K562 (cell line): ENCODE data around the gene CCDC159. TPM values are rescaled to one million over a fixed set of nuclear protein-coding genes. Genes with fewer than 3 reads are reported as not detected.

ENCODE experiments used
- ATF1 ChIP-seq, 2 experiments: fragments of 450-650 bp in 1 of 2; IDR thresholded peaks; 2 replicates each; pipeline ENCODE4 v1.6.1; 2016; ENCODE audit warnings: missing compliant biosample characterization in 1 of 2, missing genetic modification characterization in 1 of 2
- NEUROD1 ChIP-seq: fragments of 150-350 bp; IDR thresholded peaks from 2 replicates; pipeline ENCODE4 v1.6.1; 2014; ENCODE audit warnings: borderline replicate concordance, low read length, low read depth; ENCODE audit not compliant: partially characterized antibody
- POLR2AphosphoS5 ChIP-seq: IDR thresholded peaks from 2 replicates; pipeline ENCODE4 v1.6.1; 2011; ENCODE audit warnings: mild to moderate bottlenecking, low read depth, low read length, moderate library complexity; ENCODE audit not compliant: control insufficient read depth, insufficient read depth
- SMARCA5 ChIP-seq: fragments of 450-650 bp; IDR thresholded peaks from 2 replicates; pipeline ENCODE4 v1.6.1; 2016
- SREBF2 ChIP-seq: sonication (generic); formaldehyde crosslinking; IDR thresholded peaks from 2 replicates; pipeline ENCODE4 v1.4.0; 2020; ENCODE audit warnings: mild to moderate bottlenecking, missing genetic modification reagents
- SUPT5H ChIP-seq: fragments of 450-650 bp; IDR thresholded peaks from 2 replicates; pipeline ENCODE4 v1.6.1; 2016
- TOE1 ChIP-seq, 2 experiments: fragments of 450-650 bp in 1 of 2; sonication (generic) in 1 of 2; formaldehyde crosslinking in 1 of 2; IDR thresholded peaks; 2 replicates each; pipeline versions ENCODE4 v1.7.1 to v1.8.0; 2016 to 2022; ENCODE audit warnings: borderline replicate concordance in 2 of 2, mild to moderate bottlenecking in 2 of 2, antibody characterized with exemption in 1 of 2, inconsistent platforms in 1 of 2, low read depth in 1 of 2, missing genetic modification reagents in 1 of 2, moderate library complexity in 1 of 2
- ZC3H11A ChIP-seq: IDR thresholded peaks from 2 replicates; pipeline ENCODE4 v1.6.1; 2012; ENCODE audit warnings: low read depth, low read length, improper control_type of control experiment
- ZNF41 ChIP-seq: fragments of 250-450 bp; sonication (Bioruptor Pico); conservative IDR thresholded peaks from 2 replicates; pipeline ENCODE4 v1.4.0; 2020; ENCODE audit warnings: mild to moderate bottlenecking
- polyA plus RNA-seq, 8 experiments: library from polyadenylated mRNA; depleted of rRNA in 4 of 8; stranded (reverse) in 5 of 8; unstranded in 3 of 8; fragments of >200 nt; fragmentation: Nextera tagmentation in 2 of 8; fragmentation: Illumina TruSeq in 1 of 8; extraction: Ambion mirVana in 2 of 8; extraction: Trizol in 1 of 8; gene quantifications; 2 replicates each; pipeline versions ENCODE4 v1.2.1 to v1.2.3, GENCODE V29; 2011 to 2014; ENCODE audit warnings: inconsistent platforms in 1 of 8, missing spikeins in 1 of 8
- total RNA-seq, 7 experiments: library from RNA; depleted of rRNA in 6 of 7; stranded (reverse); fragments of >200 nt in 6 of 7; fragmentation: Illumina TruSeq in 2 of 7; extraction: Trizol in 2 of 7; gene quantifications; 2 replicates each; pipeline versions ENCODE4 v1.2.1 to v1.2.3, GENCODE V29; 2011 to 2021; ENCODE audit warnings: low replicate concordance in 1 of 7
- TF ChIP-seq, protein P1 (sequence below): fragments of 250-450 bp; sonication (Bioruptor Pico); IDR thresholded peaks from 2 replicates; pipeline ENCODE4 v1.9.0; 2021; ENCODE audit warnings: mild to moderate bottlenecking, inconsistent platforms
- TF ChIP-seq, protein P2 (sequence below): IDR thresholded peaks from 2 replicates; pipeline ENCODE4 v1.6.1; 2014; ENCODE audit warnings: antibody characterized with exemption
- TF ChIP-seq, protein P3 (sequence below), 2 experiments: fragments of 450-650 bp in 1 of 2; sonication (generic) in 1 of 2; formaldehyde crosslinking in 1 of 2; IDR thresholded peaks; 2 replicates each; pipeline versions ENCODE4 v1.7.1 to v1.9.0; 2016 to 2022; ENCODE audit warnings: inconsistent platforms in 1 of 2, mild to moderate bottlenecking in 1 of 2, missing genetic modification reagents in 1 of 2
- TF ChIP-seq, protein P4 (sequence below): sonication (generic); formaldehyde crosslinking; IDR thresholded peaks from 2 replicates; pipeline ENCODE4 v1.9.0; 2022; ENCODE audit warnings: mild to moderate bottlenecking, missing genetic modification reagents

Gene CCDC159
- total and polyA plus RNA-seq, 9 of the 15 experiments (the other 6 are each of a cell fraction or from before 2014, with no cell fraction given) = 0.68 to 10.1 (median 4.7) TPM

DNA sequence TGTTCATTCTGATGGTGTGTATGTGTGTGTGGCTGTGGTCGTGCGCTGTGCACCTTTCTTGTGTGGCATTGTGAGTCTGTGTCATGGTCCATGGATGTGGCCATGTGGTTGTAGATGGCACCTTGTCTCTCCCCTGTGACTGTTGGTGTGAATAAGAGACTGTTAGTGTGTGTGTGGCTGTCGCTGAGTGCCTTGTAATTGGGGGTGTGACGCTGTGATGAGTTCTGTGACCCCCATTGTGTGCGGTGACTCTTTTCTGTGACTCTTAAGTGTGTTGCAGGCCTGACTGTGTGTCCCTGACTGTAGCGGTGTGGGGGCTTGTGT is 9.7 kb downstream of the CCDC159 start (continued):
- no peak for TF ChIP-seq NEUROD1
- TF ChIP-seq SMARCA5 = peak; percentile 35; the same call in 1 of the 2 replicates
- TF ChIP-seq SREBF2 (CRISPR knock-in tag) = no peak
- TF ChIP-seq, protein P1, sequence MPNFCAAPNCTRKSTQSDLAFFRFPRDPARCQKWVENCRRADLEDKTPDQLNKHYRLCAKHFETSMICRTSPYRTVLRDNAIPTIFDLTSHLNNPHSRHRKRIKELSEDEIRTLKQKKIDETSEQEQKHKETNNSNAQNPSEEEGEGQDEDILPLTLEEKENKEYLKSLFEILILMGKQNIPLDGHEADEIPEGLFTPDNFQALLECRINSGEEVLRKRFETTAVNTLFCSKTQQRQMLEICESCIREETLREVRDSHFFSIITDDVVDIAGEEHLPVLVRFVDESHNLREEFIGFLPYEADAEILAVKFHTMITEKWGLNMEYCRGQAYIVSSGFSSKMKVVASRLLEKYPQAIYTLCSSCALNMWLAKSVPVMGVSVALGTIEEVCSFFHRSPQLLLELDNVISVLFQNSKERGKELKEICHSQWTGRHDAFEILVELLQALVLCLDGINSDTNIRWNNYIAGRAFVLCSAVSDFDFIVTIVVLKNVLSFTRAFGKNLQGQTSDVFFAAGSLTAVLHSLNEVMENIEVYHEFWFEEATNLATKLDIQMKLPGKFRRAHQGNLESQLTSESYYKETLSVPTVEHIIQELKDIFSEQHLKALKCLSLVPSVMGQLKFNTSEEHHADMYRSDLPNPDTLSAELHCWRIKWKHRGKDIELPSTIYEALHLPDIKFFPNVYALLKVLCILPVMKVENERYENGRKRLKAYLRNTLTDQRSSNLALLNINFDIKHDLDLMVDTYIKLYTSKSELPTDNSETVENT (CRISPR knock-in tag) = no peak
- TF ChIP-seq ZNF41 = no peak
- TF ChIP-seq SUPT5H = no peak
- no peak for TF ChIP-seq ATF1 (CRISPR knock-in tag; IDR thresholded peaks at IDR 0.05)
- 0 out of 2 replicates have a peak, but pooled peaks have one; percentile 16 for TF ChIP-seq ATF1 (tag; IDR thresholded peaks at IDR 0.05)
- TF ChIP-seq, protein P2, sequence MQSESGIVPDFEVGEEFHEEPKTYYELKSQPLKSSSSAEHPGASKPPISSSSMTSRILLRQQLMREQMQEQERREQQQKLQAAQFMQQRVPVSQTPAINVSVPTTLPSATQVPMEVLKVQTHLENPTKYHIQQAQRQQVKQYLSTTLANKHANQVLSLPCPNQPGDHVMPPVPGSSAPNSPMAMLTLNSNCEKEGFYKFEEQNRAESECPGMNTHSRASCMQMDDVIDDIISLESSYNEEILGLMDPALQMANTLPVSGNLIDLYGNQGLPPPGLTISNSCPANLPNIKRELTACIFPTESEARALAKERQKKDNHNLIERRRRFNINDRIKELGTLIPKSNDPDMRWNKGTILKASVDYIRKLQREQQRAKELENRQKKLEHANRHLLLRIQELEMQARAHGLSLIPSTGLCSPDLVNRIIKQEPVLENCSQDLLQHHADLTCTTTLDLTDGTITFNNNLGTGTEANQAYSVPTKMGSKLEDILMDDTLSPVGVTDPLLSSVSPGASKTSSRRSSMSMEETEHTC = no peak
- TF ChIP-seq, protein P3, sequence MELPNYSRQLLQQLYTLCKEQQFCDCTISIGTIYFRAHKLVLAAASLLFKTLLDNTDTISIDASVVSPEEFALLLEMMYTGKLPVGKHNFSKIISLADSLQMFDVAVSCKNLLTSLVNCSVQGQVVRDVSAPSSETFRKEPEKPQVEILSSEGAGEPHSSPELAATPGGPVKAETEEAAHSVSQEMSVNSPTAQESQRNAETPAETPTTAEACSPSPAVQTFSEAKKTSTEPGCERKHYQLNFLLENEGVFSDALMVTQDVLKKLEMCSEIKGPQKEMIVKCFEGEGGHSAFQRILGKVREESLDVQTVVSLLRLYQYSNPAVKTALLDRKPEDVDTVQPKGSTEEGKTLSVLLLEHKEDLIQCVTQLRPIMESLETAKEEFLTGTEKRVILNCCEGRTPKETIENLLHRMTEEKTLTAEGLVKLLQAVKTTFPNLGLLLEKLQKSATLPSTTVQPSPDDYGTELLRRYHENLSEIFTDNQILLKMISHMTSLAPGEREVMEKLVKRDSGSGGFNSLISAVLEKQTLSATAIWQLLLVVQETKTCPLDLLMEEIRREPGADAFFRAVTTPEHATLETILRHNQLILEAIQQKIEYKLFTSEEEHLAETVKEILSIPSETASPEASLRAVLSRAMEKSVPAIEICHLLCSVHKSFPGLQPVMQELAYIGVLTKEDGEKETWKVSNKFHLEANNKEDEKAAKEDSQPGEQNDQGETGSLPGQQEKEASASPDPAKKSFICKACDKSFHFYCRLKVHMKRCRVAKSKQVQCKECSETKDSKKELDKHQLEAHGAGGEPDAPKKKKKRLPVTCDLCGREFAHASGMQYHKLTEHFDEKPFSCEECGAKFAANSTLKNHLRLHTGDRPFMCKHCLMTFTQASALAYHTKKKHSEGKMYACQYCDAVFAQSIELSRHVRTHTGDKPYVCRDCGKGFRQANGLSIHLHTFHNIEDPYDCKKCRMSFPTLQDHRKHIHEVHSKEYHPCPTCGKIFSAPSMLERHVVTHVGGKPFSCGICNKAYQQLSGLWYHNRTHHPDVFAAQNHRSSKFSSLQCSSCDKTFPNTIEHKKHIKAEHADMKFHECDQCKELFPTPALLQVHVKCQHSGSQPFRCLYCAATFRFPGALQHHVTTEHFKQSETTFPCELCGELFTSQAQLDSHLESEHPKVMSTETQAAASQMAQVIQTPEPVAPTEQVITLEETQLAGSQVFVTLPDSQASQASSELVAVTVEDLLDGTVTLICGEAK (IDR thresholded peaks at IDR 0.05) = no peak
- TF ChIP-seq, protein P3 (CRISPR knock-in tag; IDR thresholded peaks at IDR 0.05) = no peak
- TF ChIP-seq TOE1 (IDR thresholded peaks at IDR 0.05; ENCODE audit: borderline replicate concordance) = peak; percentile 4; the same call in 1 of the 2 replicates
- TF ChIP-seq TOE1 (CRISPR knock-in tag; IDR thresholded peaks at IDR 0.05; ENCODE audit: borderline replicate concordance, low read depth) = no peak
- TF ChIP-seq, protein P4, sequence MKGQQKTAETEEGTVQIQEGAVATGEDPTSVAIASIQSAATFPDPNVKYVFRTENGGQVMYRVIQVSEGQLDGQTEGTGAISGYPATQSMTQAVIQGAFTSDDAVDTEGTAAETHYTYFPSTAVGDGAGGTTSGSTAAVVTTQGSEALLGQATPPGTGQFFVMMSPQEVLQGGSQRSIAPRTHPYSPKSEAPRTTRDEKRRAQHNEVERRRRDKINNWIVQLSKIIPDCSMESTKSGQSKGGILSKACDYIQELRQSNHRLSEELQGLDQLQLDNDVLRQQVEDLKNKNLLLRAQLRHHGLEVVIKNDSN (CRISPR knock-in tag) = peak; percentile 36; the same call in 1 of the 2 replicates
- no peak for TF ChIP-seq ZC3H11A
- no peak for TF ChIP-seq POLR2AphosphoS5
